GM23338 (cell line): ENCODE results near the gene NFATC2IP. TPM values are rescaled to one million over a fixed set of nuclear protein-coding genes. Genes with fewer than 3 reads are reported as not detected.

Experiments used
- ATAC-seq: fragments of 200-7000 bp; cut with Tn5 transposase; 3 replicates; pipeline ENCODE4 v1.9.1; 2020
- DNase-seq: peaks from one replicate; pipeline ENCODE4 v3.0.0-alpha.2; 2015; ENCODE audit warnings: low spot score
- H2AFZ ChIP-seq: fragments of 200-600 bp; sonication (generic); 2 replicates; pipeline ENCODE4 v1.8.0; 2016; ENCODE audit warnings: antibody characterized with exemption, mild to moderate bottlenecking, moderate library complexity
- H3F3A ChIP-seq: fragments of 200-600 bp; sonication (generic); replicated peaks from 2 replicates; pipeline ENCODE4 v1.8.0; 2017; ENCODE audit warnings: antibody characterized with exemption, mixed run types, low read depth
- H3K27ac ChIP-seq: fragments of 200-600 bp; sonication (generic); 2 replicates; pipeline ENCODE4 v1.6.1; 2016; ENCODE audit warnings: low read depth
- H3K27me3 ChIP-seq: fragments of 200-600 bp; sonication (generic); 2 replicates; pipeline ENCODE4 v1.8.0; 2016; ENCODE audit warnings: mild to moderate bottlenecking, mixed run types, moderate library complexity; ENCODE audit not compliant: insufficient read depth
- H3K36me3 ChIP-seq: fragments of 200-600 bp; sonication (generic); 2 replicates; pipeline ENCODE4 v1.8.0; 2016; ENCODE audit warnings: mild to moderate bottlenecking; ENCODE audit not compliant: insufficient read depth
- H3K4me1 ChIP-seq: fragments of 200-600 bp; sonication (generic); 2 replicates; pipeline ENCODE4 v1.8.0; 2016; ENCODE audit warnings: mild to moderate bottlenecking, moderate library complexity; ENCODE audit not compliant: insufficient read depth
- H3K4me2 ChIP-seq: fragments of 200-600 bp; sonication (generic); 2 replicates; pipeline ENCODE4 v1.7.1; 2017; ENCODE audit warnings: mixed run types
- H3K4me3 ChIP-seq: fragments of 200-600 bp; sonication (generic); 2 replicates; pipeline ENCODE4 v1.6.1; 2016; ENCODE audit warnings: mixed run types
- H3K79me2 ChIP-seq: fragments of 200-600 bp; sonication (generic); replicated peaks from 2 replicates; pipeline ENCODE4 v1.8.0; 2017; ENCODE audit warnings: mild to moderate bottlenecking; ENCODE audit not compliant: insufficient read depth
- H3K9me2 ChIP-seq: fragments of 200-600 bp; sonication (generic); 2 replicates; pipeline ENCODE4 v1.8.0; 2017; ENCODE audit not compliant: insufficient read depth
- H4K20me1 ChIP-seq: fragments of 200-600 bp; sonication (generic); replicated peaks from 2 replicates; pipeline ENCODE4 v1.8.0; 2017; ENCODE audit warnings: mild to moderate bottlenecking; ENCODE audit not compliant: insufficient read depth
- H3K27ac Mint-ChIP-seq: 2 replicates; pipeline ENCODE4 v1.8.0; 2020; ENCODE audit warnings: inconsistent platforms, mild to moderate bottlenecking, moderate library complexity, mixed read lengths
- H3K27me3 Mint-ChIP-seq: 3 replicates; pipeline ENCODE4 v1.8.0; 2022; ENCODE audit warnings: low read depth, mild to moderate bottlenecking, moderate library complexity, mixed read lengths, inconsistent platforms; ENCODE audit not compliant: insufficient read depth, poor library complexity
- H3K36me3 Mint-ChIP-seq: 3 replicates; pipeline ENCODE4 v1.8.0; 2021; ENCODE audit warnings: low read depth, mild to moderate bottlenecking, inconsistent platforms, moderate library complexity, mixed read lengths
- H3K4me1 Mint-ChIP-seq: 3 replicates; pipeline ENCODE4 v1.8.0; 2020; ENCODE audit warnings: mild to moderate bottlenecking, inconsistent platforms, mixed read lengths
- H3K4me3 Mint-ChIP-seq: 3 replicates; pipeline ENCODE4 v1.8.0; 2021; ENCODE audit warnings: moderate library complexity, mild to moderate bottlenecking, inconsistent platforms, mixed read lengths
- H3K9me3 Mint-ChIP-seq: 3 replicates; pipeline ENCODE4 v1.8.0; 2020; ENCODE audit warnings: moderate library complexity, mild to moderate bottlenecking, inconsistent platforms, mixed read lengths
- CREB1 ChIP-seq: fragments of 250-450 bp; sonication (Bioruptor Pico); IDR thresholded peaks from 2 replicates; pipeline ENCODE4 v1.5.0; 2020; ENCODE audit warnings: low read depth, mild to moderate bottlenecking, moderate library complexity
- EZH2phosphoT487 ChIP-seq: fragments of 200-600 bp; sonication (generic); IDR thresholded peaks from one replicate; pipeline ENCODE4 v1.8.1; 2018; ENCODE audit warnings: antibody characterized with exemption; ENCODE audit not compliant: unreplicated experiment
- NANOG ChIP-seq: IDR thresholded peaks from 2 replicates; pipeline ENCODE4 v1.6.1; 2016; ENCODE audit warnings: antibody characterized with exemption, borderline replicate concordance
- ZNF114 ChIP-seq: fragments of 250-450 bp; sonication (Bioruptor Pico); IDR thresholded peaks from 2 replicates; pipeline ENCODE4 v1.5.0; 2020; ENCODE audit warnings: mild to moderate bottlenecking, moderate library complexity
- polyA plus RNA-seq: library from polyadenylated mRNA; unstranded; fragments of >200 nt; fragmentation: Nextera tagmentation; extraction: Ambion mirVana; gene quantifications from 2 replicates; pipeline ENCODE4 v1.2.1, GENCODE V29; 2016
- total RNA-seq: library from RNA; depleted of rRNA; stranded (reverse); fragments of >200 nt; shearing (Covaris generic); gene quantifications from 2 replicates; pipeline ENCODE4 v1.2.3, GENCODE V29; 2014
- TF ChIP-seq, protein P1 (sequence below): fragments of 250-450 bp; sonication (Bioruptor Pico); IDR thresholded peaks from 2 replicates; pipeline ENCODE4 v1.5.0; 2020; ENCODE audit warnings: mild to moderate bottlenecking, moderate library complexity
- TF ChIP-seq, protein P2 (sequence below): IDR thresholded peaks from 2 replicates; pipeline ENCODE4 v1.6.1; 2016; ENCODE audit warnings: antibody characterized with exemption

The NFATC2IP gene
- total and polyA plus RNA-seq, 2 experiments from 2014 or later, result 23.5 to 65.4 TPM

DNA sequence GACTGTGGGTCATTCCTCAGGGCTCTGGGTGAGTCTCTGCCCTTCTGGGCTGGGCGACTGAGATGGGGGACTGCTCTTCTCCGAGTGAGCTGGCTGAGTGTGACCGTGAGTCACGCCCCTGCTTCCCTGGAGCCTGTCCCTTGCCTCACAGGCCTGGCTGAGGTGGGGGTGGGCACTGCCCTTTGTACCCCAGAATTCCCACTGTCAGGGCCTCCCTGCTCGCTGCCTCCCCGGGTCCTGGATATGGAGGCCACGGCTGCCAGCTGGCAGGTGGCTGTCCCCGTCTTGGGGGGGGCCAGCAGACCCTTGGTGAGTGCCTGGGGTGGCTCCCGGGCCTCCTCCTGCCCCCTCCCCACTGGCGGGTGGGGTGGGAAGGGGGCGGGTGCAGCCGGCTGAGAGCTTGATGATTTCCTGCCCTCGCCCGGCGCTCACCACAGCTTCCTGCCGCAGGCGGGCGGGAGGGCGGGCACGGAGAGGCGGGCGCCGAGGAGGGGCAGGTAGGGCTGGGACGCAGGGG is 33.9 kb downstream of the NFATC2IP start, which contains the start of gene LAT:
LAT (plus strand) TSS at position 434 of the 517 bp plus-strand sequence. CDS start 366 bp downstream, outside the sequence.
- Mint-ChIP-seq H3K9me3 (peaks cover 5% of the 10 kb centered on the region), H3K36me3 (peaks cover 46% of the 10 kb centered on the region), H3K4me1 (no peaks in the 10 kb centered on the region), H3K27ac (no peak within 1 kb of the TSS), H3K27me3 (peaks cover 15% of the 10 kb centered on the region), H3K4me3 (no peak within 1 kb of the TSS)
- Histone ChIP-seq H3K9me2 (no peaks in the 10 kb centered on the region), H4K20me1 (no peaks in the 10 kb centered on the region), H3K36me3 (0 out of 2 replicates have a peak, but pooled peaks cover 4% of the 10 kb centered on the region), H3K4me3 (no peak within 1 kb of the TSS), H3F3A (no peaks in the 10 kb centered on the region), H3K4me1 (no peaks in the 10 kb centered on the region), H3K27ac (no peak within 1 kb of the TSS), H3K4me2 (no peak within 1 kb of the TSS), H2AFZ (no peak within 1 kb of the TSS), H3K79me2 (no peaks in the 10 kb centered on the region), H3K27me3 (no peaks in the 10 kb centered on the region)
- DNase-seq (no peak), ATAC-seq (no peak)
- TF ChIP-seq CREB1 (no peak), ZNF114 (CRISPR knock-in tag) (no peak), NANOG (no peak), EZH2phosphoT487 (no peak)

DNA sequence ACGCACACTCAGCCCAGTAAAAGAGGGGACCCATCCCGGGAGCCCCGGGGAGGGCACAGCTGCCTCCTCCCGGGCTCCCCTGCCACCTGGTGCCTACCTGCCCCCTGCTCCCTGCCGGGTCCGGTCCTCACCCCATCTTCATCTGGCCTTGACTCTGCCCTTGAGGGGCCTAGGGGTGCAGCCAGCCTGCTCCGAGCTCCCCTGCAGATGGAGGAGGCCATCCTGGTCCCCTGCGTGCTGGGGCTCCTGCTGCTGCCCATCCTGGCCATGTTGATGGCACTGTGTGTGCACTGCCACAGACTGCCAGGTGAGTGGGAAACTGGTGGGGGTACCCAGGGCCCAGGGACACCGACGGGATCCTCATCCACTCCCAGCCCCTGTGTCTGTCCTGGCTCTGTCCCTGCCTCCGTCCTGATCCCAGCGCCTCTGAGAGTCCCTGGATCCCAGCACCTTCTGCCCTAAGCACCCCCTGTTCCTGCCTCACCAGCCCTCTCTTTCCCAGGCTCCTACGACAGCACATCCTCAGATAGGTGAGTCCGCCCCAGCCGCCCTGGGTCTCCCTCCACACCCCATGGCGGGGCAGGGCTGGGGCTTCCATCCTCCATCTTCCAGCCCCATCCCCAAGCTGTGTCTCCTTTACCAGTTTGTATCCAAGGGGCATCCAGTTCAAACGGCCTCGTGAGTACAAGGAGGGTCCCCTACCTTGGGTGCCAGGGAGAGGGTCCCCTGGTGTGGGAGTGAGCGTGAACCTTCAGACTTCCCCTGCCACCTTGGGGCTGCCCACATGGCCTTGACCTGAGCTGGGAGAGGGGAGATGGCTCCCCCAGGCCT is 34.7 kb downstream of the NFATC2IP start:
- H3K36me3 Mint-ChIP-seq, result peaks cover 44% of the 10 kb centered on the region
- H2AFZ ChIP-seq, result no peak overlapping the region
- no peak for DNase-seq
- no peak overlapping the region for H3K4me3 ChIP-seq
- no peaks in the 10 kb centered on the region for H3K9me2 ChIP-seq
- no peak overlapping the region for H3K4me3 Mint-ChIP-seq
- 0 out of 2 replicates have a peak, but pooled peaks cover 4% of the 10 kb centered on the region for H3K36me3 ChIP-seq
- no peaks in the 10 kb centered on the region for H4K20me1 ChIP-seq
- no peak overlapping the region for H3K27ac ChIP-seq
- ATAC-seq, result no peak
- no peaks in the 10 kb centered on the region for H3K4me1 Mint-ChIP-seq
- H3K27me3 ChIP-seq, result no peaks in the 10 kb centered on the region
- H3K27me3 Mint-ChIP-seq, result peaks cover 16% of the 10 kb centered on the region
- H3K9me3 Mint-ChIP-seq, result peaks cover 5% of the 10 kb centered on the region
- no peaks in the 10 kb centered on the region for H3F3A ChIP-seq
- H3K4me2 ChIP-seq, result no peak overlapping the region
- H3K4me1 ChIP-seq, result no peaks in the 10 kb centered on the region
- H3K79me2 ChIP-seq, result no peaks in the 10 kb centered on the region
- no peak overlapping the region for H3K27ac Mint-ChIP-seq
- TF ChIP-seq, protein P1, sequence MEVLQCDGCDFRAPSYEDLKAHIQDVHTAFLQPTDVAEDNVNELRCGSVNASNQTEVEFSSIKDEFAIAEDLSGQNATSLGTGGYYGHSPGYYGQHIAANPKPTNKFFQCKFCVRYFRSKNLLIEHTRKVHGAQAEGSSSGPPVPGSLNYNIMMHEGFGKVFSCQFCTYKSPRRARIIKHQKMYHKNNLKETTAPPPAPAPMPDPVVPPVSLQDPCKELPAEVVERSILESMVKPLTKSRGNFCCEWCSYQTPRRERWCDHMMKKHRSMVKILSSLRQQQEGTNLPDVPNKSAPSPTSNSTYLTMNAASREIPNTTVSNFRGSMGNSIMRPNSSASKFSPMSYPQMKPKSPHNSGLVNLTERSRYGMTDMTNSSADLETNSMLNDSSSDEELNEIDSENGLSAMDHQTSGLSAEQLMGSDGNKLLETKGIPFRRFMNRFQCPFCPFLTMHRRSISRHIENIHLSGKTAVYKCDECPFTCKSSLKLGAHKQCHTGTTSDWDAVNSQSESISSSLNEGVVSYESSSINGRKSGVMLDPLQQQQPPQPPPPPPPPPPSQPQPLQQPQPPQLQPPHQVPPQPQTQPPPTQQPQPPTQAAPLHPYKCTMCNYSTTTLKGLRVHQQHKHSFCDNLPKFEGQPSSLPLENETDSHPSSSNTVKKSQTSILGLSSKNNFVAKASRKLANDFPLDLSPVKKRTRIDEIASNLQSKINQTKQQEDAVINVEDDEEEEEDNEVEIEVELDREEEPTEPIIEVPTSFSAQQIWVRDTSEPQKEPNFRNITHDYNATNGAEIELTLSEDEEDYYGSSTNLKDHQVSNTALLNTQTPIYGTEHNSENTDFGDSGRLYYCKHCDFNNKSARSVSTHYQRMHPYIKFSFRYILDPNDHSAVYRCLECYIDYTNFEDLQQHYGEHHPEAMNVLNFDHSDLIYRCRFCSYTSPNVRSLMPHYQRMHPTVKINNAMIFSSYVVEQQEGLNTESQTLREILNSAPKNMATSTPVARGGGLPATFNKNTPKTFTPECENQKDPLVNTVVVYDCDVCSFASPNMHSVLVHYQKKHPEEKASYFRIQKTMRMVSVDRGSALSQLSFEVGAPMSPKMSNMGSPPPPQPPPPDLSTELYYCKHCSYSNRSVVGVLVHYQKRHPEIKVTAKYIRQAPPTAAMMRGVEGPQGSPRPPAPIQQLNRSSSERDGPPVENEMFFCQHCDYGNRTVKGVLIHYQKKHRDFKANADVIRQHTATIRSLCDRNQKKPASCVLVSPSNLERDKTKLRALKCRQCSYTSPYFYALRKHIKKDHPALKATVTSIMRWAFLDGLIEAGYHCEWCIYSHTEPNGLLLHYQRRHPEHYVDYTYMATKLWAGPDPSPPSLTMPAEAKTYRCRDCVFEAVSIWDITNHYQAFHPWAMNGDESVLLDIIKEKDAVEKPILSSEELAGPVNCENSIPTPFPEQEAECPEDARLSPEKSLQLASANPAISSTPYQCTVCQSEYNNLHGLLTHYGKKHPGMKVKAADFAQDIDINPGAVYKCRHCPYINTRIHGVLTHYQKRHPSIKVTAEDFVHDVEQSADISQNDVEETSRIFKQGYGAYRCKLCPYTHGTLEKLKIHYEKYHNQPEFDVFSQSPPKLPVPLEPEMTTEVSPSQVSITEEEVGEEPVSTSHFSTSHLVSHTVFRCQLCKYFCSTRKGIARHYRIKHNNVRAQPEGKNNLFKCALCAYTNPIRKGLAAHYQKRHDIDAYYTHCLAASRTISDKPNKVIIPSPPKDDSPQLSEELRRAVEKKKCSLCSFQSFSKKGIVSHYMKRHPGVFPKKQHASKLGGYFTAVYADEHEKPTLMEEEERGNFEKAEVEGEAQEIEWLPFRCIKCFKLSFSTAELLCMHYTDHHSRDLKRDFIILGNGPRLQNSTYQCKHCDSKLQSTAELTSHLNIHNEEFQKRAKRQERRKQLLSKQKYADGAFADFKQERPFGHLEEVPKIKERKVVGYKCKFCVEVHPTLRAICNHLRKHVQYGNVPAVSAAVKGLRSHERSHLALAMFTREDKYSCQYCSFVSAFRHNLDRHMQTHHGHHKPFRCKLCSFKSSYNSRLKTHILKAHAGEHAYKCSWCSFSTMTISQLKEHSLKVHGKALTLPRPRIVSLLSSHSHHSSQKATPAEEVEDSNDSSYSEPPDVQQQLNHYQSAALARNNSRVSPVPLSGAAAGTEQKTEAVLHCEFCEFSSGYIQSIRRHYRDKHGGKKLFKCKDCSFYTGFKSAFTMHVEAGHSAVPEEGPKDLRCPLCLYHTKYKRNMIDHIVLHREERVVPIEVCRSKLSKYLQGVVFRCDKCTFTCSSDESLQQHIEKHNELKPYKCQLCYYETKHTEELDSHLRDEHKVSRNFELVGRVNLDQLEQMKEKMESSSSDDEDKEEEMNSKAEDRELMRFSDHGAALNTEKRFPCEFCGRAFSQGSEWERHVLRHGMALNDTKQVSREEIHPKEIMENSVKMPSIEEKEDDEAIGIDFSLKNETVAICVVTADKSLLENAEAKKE, result no peak
- TF ChIP-seq, protein P2, sequence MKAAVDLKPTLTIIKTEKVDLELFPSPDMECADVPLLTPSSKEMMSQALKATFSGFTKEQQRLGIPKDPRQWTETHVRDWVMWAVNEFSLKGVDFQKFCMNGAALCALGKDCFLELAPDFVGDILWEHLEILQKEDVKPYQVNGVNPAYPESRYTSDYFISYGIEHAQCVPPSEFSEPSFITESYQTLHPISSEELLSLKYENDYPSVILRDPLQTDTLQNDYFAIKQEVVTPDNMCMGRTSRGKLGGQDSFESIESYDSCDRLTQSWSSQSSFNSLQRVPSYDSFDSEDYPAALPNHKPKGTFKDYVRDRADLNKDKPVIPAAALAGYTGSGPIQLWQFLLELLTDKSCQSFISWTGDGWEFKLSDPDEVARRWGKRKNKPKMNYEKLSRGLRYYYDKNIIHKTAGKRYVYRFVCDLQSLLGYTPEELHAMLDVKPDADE, result no peak
